ENCODE results near the gene TAGLN3.

The TAGLN3 gene

DNA sequence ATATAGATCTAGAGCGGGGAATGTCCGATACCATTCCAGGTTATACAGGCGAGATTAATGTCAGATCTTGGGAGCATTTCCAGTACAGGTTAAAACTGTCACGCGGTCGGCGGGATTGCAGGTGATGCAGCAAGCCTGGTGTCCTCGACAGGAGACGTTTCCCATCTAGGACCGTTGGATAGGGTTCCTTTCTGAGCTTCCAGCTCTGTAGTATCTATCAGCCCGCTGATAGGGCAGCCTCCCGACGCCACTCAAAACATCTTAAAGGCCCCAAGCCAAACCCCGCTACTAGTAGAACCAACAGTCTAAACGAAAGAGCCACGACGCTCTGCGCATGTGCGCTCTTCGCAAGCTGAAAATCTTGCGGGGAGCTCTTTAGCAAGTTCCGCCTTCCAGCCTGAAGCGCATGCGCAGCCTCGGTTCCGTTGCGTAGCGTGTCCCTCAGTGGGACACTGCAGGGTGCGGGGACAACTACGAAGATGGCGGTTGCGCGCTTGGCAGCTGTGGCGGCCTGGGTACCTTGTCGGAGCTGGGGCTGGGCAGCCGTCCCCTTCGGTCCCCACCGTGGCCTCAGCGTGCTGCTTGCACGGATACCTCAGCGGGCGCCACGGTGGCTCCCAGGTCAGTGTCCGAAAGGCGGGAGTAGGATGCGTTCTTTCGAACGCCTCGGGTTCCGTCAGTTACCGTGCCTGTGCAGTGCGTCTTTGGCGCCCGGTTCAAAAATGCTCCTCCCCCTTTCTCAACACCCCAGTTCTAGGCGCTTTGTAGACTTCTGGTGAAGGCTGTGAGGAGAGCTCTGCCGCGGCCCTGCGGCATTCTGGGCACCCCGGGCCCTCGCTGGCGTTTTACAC, 19.9 kb upstream of the TAGLN3 start, which contains the start of gene ABHD10:
ABHD10 (plus strand) TSS at position 444 of the 851 bp plus-strand sequence; CDS start at position 480, 36 bp downstream.
- peak; percentile 94 for DNase-seq

DNA sequence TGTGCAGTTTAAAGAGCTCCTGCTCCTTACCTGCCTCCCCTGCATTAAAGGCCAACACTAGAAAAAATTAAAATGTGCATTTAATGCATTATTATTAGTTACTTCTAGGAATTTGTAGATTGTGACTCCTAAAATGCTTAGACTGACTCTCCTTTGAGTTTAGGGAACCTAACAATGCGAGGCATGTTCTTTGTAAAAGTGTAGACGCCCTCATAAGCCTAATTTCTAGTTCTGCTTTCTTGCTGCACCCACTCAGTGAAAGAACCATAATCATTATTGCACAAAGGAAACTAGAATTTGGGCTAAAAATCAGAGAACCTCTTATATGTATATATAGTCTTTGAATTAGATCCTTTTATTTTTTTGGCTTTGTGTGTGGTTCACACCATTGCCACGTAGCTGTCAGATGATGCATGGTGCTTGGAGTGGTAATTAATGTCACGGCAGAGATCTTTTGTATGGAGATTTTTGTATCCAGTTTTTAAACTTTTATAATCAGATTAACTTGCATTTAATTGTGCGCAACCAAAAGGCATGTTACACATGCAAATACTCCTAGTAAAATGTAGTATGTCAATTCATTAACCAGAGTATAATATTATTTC, 19.2 kb upstream of the TAGLN3 start:
- no peak for DNase-seq

DNA sequence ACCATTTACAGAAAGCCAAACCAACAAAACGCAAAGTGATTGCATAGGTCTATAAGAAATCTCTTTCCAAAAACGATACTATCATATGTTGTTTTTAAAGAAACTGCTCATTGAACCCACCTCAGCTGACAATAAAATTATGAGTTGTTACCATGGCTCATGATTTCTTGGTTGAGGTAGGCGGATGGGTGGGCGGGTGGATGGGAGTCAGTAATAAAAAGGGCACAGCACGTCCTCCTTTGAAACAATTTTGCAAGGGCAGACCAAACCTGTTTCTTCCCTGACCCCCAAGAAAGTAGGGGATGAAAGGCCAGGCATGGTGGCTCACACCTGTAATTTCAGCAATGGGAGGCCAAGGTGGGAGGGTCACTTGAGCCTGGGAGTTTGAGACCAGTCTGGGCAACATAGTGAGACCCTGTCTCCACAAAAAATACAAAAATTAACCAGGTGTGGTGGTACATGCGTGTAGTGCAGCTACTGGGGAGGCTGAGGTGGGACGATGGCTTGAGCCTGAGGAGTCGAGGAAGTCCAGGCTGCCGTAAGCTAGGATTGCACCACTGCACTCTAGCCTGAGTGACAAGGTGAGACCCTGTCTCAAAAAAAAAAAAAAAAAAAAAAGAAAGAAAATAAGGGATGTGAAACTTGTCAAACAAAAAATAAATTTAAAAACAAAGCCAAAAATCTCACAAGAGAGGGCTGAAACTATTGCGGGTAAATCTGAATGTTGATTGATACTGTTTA, 17.8 kb upstream of the TAGLN3 start:
- peak; percentile 56 for DNase-seq

DNA sequence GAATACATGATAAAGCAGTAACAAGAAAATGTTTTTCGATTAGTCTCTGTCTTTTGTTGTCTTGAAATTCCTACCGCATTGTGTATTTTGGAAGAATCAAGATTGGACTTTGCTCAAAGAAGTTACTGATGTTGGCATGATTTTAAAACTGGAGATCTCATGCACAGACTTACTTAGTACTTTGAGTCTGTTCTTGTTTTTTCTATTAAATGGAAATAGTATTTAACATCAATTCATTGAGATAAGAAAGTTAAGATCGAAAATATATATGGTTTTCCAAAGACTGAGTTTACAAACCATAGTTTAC, 17.3 kb upstream of the TAGLN3 start:
- DNase-seq: no peak

DNA sequence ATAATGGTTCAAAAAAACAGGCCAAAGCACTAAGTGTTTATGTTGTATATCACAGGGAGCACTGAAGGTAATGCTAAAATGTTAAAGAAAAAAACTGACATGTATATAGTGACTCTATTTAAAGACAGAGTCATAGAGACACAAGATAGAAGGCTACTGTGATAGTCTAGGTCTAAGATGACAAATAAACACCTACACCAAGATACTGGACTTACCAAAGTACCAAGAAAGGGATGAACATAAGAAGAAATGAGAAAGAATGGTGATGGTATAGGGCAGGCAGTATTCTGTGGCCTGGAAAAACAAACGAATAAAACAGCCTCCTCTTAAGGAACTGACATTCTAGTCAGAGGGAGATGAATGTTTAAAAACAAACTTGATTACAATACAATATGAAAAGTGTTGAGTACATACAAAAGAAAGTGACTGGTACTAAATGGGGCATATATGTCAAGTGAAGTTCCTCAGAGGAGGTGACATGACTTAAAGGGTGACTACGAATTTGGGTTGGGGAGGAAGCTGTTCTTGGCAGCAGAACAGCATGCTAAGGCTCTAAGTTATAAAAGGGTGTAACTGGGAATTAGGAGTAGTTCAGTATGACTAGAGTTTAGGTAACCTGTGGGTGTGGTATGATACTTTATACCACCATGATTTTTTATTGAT, 14.0 kb upstream of the TAGLN3 start:
- DNase-seq: no peak

- no peak for DNase-seq
Observed at GRCh38 chr3:111986800-111987199, 11.9 kb upstream of the TAGLN3 start.

DNA sequence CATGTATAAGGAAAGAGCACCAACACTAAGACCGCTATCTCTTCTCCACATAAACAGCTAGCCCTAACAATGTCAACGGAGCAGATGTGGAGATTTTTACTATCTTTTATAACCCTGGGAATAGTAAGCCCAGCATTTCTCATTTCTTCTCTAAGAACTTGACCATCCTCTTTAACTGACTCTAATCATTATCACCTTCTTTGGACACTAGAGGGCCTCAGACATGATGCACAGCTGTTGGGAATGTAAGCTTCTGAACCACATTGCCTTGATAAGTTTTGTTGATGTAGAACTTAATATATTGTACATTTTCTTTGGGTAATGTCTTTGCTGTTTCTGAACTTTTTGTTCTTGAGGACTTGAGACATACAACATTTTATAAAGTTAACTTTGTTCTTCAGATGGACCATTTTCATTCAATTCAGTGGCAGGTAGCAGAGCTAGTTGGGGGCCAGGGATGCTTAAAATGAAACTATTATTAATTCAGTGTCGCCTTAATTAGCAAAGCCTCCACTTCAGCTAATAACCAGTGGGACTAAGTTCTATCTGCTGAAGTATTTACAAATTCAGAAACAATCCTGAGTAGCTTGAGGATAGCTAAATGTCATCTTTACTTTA, 9.6 kb upstream of the TAGLN3 start:
- DNase-seq: no peak

DNA sequence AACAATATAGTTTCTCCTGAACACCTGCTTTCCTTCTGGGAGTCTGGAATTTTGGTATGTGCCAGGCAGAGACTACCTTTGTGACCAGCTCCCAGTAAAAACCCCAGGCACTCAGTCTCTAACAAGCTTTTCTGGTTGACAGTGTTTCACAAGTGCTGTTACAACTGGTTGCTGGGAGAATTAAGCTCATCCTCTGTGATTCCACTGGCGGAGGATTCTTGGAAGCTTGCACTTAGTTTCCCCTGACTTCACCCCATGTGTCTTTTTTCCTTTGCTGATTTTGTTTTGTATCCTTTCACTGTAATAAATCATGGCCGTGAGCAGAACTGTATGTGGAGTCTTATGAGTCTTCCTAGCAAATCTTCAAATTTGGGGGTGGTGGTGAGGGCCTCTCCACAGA, 5.7 kb upstream of the TAGLN3 start:
- DNase-seq: no peak

DNA sequence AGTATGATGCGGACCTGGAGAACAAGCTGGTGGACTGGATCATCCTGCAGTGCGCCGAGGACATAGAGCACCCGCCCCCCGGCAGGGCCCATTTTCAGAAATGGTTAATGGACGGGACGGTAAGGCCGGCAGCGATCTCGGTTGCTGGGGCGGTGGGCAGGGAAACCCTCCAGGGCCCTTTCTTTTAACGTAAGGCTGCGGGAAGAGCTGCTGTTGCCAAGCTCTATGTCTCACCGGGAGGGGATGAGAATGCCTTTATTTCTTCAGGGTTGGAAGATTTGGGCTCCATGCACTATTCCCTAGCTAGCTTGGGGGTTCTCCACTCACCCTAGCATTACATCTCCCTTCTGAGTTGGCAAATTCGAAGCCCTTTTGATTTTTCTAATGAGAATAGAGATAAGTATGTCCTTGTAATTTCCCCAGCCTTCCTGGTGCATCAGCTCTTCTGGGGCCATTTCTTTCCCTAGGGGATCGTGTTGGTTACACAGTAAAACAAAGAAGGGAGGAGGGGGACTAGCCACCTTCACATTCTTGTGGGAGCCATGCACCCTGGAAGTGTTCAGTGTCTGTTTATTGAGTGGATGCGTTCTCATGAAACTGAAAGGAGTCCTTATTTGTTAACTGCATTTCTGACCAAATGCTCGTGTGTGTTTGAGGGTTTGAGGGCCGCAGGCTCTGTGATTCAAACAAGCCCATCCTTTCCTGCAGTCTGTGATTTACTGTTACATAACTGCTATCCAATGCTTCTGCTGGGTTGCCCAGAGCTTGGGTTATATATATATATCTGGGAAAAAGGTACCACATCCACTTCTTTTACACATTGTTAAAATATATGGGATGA, 982 bp downstream of the TAGLN3 start:
- no peak for DNase-seq

DNA sequence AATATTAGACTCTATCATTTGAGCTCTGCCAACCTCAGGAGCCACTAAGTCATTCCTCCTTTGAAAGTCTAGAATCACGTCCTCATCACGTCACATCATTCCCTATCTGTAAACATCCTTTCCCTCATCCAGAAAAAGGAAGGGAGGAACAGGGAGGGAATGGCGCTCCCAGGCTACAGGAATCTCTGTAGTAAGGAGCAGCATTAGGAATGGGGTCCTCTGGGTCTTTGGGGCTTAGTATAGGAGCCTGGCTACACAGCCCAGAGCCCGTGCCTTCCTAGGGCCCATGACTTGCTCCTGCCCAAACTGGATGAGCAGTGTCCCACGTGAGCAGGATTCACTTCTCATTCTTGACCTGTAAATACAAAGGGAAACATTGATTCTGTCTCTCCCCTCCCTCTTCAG, 1.6 kb downstream of the TAGLN3 start:
- no peak for DNase-seq

GRCh38 chr3:112000966-112001365, 2.2 kb downstream of the TAGLN3 start:
- DNase-seq: no peak

DNA sequence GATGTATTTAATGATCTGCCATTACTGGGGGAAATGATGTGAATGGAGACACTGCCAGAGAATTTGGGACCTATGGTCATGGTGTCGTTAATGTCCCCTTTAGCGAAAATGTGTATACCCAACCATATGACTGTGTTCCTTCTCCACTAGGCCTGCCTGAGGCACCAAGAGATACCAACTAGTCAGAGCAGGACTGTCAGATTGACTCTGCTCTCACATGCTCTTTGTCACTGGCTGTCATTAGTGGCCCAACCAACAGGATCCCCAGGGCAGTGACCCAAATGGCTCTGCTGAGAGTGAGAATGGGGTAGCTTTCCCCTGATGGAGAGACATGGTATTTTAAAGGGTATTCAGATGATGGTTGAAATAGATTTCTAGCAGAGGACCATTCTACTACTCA, 2.8 kb downstream of the TAGLN3 start:
- no peak for DNase-seq

DNA sequence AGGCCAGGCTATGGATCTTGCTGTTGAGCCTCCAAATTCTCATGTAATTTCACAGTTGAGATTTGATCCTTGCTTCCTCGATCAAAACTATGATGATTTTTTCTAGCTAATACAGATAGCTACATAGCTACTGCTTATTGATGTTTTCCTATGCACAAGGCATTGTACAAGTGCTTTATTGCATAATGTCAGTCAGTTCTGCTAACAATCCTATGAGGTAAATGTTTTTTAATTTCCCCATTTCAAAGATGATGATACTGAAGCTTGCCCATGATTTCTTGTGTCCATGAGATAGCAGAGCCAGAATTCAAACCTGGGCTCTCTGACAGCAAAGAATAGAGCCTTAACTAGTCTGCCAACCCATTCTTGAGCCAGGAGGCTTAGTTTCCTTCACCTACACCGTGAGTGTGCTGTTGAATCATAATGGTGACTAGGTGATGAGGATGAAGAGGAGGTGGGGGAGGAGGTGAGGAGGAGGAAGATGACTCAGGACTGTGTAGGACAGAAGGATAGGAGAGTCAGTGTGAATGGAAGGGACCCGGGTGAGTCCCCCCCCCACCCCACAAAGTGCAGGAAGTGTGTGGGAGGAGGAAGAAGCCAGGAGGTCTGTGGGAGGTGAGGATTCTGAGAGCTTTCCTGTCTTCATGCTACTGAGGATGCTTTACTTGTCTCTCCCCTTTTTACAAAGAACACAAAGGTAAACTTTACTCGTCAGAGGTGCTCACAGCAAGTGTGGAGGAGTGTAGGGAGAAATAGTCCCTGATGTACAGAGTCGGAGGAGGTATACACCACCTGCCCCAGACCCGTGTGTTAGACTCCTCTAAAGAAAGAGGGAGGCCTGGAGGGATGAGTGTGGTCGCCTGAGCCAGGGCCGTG, 3.6 kb downstream of the TAGLN3 start:
- DNase-seq: peak; percentile 63

DNA sequence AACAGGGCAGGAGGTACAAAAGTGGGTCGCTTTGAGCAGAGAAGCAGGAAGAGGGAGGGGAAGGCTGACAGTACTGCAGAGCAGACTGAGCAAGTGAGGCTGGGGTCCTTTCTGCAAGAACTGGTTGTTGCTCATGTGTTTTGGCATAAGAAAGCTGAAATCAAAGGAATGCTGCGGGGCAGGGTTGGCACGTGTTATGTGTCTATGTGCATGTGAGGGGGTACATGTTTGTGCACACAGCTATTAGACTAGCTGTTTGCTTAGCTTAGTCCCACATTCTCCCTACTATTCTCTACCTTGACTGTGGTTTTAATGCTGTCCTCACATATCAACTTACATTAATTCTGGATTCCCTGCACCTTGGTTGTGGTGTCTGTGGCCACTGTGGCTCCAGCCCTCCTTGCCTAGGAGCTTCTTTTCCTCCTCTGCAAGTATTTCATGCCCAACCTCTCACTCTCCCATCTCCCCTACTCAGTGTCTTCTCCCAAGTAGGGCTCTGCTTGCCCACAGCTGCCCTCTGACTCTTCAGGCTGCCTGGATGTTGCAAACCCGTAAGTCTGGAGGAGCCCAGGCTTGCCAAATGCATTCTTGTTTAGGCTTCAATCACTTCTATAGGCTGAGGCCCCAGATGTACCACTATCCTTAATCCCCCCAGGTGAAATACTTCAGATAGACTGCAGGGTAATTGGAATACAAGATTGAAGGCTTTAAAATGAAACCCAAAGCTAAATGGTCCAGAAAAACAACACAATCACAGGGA, 4.8 kb downstream of the TAGLN3 start:
- DNase-seq: no peak

- no peak for DNase-seq
Observed at GRCh38 chr3:112004187-112004586, 5.5 kb downstream of the TAGLN3 start.

GRCh38 chr3:112004669-112005068, 5.9 kb downstream of the TAGLN3 start:
- no peak for DNase-seq

GRCh38 chr3:112005091-112005672, 6.5 kb downstream of the TAGLN3 start:
- DNase-seq: no peak

GRCh38 chr3:112007633-112008032, 8.9 kb downstream of the TAGLN3 start:
- no peak for DNase-seq

DNA sequence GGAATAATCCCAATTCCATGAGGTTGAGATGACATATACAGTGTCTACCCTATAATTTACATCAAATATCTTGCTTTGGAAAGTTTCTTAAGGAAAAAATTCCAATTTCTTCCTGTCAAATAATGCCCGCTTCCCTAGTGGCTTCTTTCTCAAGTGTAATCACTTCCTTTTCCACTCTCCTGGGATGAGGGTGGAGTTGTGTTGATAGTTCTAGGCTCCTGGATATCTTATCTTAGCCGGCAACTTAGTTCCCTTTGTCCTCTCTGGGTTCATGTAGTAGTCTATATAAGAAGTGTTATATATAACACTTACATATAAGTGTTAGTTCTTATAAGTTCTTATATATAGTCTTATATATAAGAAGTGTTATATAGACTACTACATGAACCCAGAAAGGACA, 10.9 kb downstream of the TAGLN3 start:
- DNase-seq: no peak

DNA sequence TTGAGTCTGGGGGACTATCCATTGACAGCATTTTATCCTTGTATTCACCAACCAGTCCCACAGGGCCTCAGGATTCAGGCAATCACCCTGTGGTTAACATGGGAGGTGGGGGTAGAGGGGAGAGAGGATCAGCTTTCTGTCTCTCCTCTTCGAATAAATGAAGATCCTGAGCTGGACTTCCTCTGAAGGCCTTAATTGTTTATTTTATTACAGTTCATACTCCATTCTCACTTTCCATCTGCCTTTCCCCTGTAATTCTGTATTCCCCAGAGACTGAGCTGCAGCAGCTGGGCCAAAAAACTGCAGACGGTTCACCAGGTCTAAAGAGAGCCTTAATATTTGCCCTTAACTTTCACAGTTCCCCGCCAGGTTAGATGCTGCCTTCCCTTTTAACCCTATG, 11.9 kb downstream of the TAGLN3 start:
- DNase-seq: no peak
